ENCODE results near the gene PRKCZ.

GRCh38 chr1:2194319-2194897 lies 144.2 kb downstream of the PRKCZ start, which contains the start of gene FAAP20:
- TF ChIP-seq, protein P1, sequence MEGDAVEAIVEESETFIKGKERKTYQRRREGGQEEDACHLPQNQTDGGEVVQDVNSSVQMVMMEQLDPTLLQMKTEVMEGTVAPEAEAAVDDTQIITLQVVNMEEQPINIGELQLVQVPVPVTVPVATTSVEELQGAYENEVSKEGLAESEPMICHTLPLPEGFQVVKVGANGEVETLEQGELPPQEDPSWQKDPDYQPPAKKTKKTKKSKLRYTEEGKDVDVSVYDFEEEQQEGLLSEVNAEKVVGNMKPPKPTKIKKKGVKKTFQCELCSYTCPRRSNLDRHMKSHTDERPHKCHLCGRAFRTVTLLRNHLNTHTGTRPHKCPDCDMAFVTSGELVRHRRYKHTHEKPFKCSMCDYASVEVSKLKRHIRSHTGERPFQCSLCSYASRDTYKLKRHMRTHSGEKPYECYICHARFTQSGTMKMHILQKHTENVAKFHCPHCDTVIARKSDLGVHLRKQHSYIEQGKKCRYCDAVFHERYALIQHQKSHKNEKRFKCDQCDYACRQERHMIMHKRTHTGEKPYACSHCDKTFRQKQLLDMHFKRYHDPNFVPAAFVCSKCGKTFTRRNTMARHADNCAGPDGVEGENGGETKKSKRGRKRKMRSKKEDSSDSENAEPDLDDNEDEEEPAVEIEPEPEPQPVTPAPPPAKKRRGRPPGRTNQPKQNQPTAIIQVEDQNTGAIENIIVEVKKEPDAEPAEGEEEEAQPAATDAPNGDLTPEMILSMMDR (conservative IDR thresholded peaks at IDR 0.05; ENCODE audit: low read depth, low read length): no peak
- no peak for TF ChIP-seq EZH2 (IDR thresholded peaks at IDR 0.05; ENCODE audit: borderline replicate concordance, low read depth, low read length, poor library complexity, severe bottlenecking)
